Erythroblast (primary cell): Measurements from ENCODE around the gene ZNF805.

ENCODE experiments used
- GATA1 ChIP-seq: IDR thresholded peaks from 2 replicates; pipeline ENCODE4 v1.6.1; 2011; ENCODE audit warnings: low read depth, mild to moderate bottlenecking, control low read depth, low read length, moderate library complexity
- POLR2A ChIP-seq: IDR thresholded peaks from 2 replicates; pipeline ENCODE4 v1.6.1; 2011; ENCODE audit warnings: mild to moderate bottlenecking, low read length

DNA sequence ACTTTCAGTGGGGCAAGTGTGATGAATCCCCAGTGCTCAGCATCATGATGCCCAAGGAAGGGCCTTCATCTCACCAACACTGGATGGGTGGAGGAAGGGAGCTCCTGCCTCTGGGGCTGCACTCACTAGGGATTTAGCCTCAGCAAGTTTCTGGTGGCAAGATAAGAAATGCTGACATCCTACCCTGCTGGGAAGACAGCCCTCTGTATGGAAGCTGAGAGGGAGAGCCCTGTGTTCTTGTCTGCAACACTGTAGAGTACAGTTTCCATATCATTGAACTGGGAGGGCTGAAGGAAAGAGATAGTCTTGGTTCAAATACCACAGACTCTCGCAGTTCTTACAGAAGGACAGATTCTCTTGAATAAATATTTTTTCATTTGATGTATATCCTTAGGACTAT lies 32.6 kb downstream of the ZNF805 start:
- no peak for TF ChIP-seq POLR2A
- TF ChIP-seq GATA1, result no peak
